Testis (tissue), 3 donors: ENCODE results near the gene KIAA2012. TPM values are rescaled to one million over a fixed set of nuclear protein-coding genes. Genes with fewer than 3 reads are reported as not detected.

ENCODE experiments used
- DNase-seq: peaks from one replicate; pipeline ENCODE4 v3.0.0-alpha.2; 2019
- H3K27ac ChIP-seq, 2 donors: fragments of 200-600 bp; sonication (generic); one replicate each; pipeline ENCODE4 v1.5.1; 2019
- H3K27me3 ChIP-seq: fragments of 200-600 bp; sonication (generic); one replicate; pipeline ENCODE4 v1.5.1; 2019
- H3K36me3 ChIP-seq: fragments of 200-600 bp; sonication (generic); one replicate; pipeline ENCODE4 v1.5.1; 2017; ENCODE audit warnings: low read depth; ENCODE audit errors: missing control alignments
- H3K4me1 ChIP-seq: fragments of 200-600 bp; sonication (generic); one replicate; pipeline ENCODE4 v1.5.1; 2019
- H3K4me3 ChIP-seq, 2 donors: fragments of 200-600 bp; sonication (generic); one replicate each; pipeline ENCODE4 v1.5.1; 2017 to 2019
- H3K9me3 ChIP-seq: fragments of 200-600 bp; sonication (generic); one replicate; pipeline ENCODE4 v1.5.1; 2017
- CTCF ChIP-seq, 3 experiments: fragments of 450-650 bp in 2 of 3; fragments of 200-600 bp in 1 of 3; sonication (generic) in 1 of 3; IDR thresholded peaks; one replicate each; pipeline ENCODE4 v1.5.1; 2016 to 2019; ENCODE audit warnings: antibody characterized with exemption in 3 of 3, mild to moderate bottlenecking in 2 of 3, moderate library complexity in 1 of 3
- POLR2A ChIP-seq: fragments of 450-650 bp; IDR thresholded peaks from one replicate; pipeline ENCODE4 v1.6.1; 2017; ENCODE audit warnings: antibody characterized with exemption, mild to moderate bottlenecking, moderate library complexity
- WGBS, 2 donors: methylation state at CpG; one replicate each; pipeline ENCODE4 v1.1.5; 2018; 5-methylcytosine and 5-hydroxymethylcytosine counted together
- intact Hi-C: fragments of 100-400 bp; cut with DNase I; formaldehyde crosslinking; loops from one replicate; pipeline ENCODE4 v1.15.1; 2023; ENCODE audit warnings: low total_unique reads
- polyA plus RNA-seq: library from polyadenylated mRNA; stranded (reverse); fragments of 350-450 nt; fragmentation: Illumina TruSeq; extraction: RNeasy Lipid Tissue Mini Kit (QIAGEN cat#74804); gene quantifications from one replicate; pipeline ENCODE4 v1.2.3, GENCODE V29; 2014; ENCODE audit warnings: low read depth, low replicate concordance; ENCODE audit not compliant: insufficient read depth
- total RNA-seq, 2 donors: library from RNA; depleted of rRNA; stranded (reverse); fragments of >200 nt; gene quantifications; one replicate each; pipeline ENCODE4 v1.2.3, GENCODE V29; 2016

Gene KIAA2012
- total and polyA plus RNA-seq, 3 donors from 2014 or later = 1.1 to 1.6 (median 1.3) TPM

DNA sequence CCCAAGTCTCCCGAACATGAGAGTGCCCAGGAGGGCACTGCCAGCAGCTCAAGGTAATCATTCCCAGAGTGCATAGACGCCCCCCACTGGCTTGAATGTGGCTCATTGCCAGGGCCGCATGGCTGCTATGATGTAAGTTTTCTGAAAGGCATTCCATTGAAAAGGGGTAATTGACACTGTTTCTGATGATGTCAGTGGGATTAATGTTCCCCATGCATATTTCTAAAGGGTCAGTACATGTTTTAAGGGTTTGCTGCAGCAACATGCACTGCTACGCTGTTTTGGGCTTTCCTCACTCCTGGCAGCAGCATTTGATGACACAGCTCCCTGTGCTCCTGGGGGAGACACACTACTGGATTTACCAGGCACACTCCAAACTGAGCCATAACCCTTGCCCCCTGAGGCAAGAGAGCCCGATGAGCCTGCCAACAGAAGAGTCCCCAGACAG is 36.7 kb downstream of the KIAA2012 start:
- Histone ChIP-seq H3K9me3 (no peaks in the 10 kb centered on the region), H3K27me3 (no peaks in the 10 kb centered on the region), H3K4me3 (no peak overlapping the region), H3K4me1 (no peaks in the 10 kb centered on the region), H3K27ac (no peak overlapping the region), H3K36me3 (no peaks in the 10 kb centered on the region)
- DNase-seq = peak; percentile 43
- no peak for TF ChIP-seq POLR2A
- no peak for TF ChIP-seq CTCF (IDR thresholded peaks at IDR 0.05)
- WGBS, 2 donors = 68 to 82% methylated on average over 4 to 5 of the region's 5 CpGs
- intact Hi-C loops = no loop called here

DNA sequence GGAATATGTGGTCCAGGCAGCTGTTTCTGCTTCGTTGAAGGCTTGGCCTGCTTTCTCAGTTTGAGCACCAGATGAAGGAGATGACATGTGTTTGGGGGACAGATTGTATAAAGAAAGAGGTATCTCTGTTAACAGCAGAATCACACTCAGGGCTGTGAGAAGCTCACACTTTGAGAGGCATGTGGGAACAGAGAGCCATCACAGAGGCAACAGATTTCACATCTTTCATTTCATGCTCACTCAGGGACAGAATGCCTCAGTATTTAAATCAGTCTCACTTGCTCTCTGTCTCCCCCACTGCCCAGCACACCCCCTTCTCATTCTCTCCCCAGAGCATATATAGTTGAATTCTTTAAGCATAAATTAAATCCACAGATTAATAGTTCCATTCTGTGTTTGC is 37.4 kb downstream of the KIAA2012 start:
- no peak for DNase-seq
- no peaks in the 10 kb centered on the region for H3K36me3 ChIP-seq
- no peaks in the 10 kb centered on the region for H3K9me3 ChIP-seq
- H3K27ac ChIP-seq = no peak overlapping the region
- H3K27me3 ChIP-seq = no peaks in the 10 kb centered on the region
- H3K4me3 ChIP-seq = no peak overlapping the region
- TF ChIP-seq POLR2A = no peak
- intact Hi-C loops = no loop called here
- WGBS, 2 donors = 78% methylated on average over 1 of the region's 1 CpG
- no peaks in the 10 kb centered on the region for H3K4me1 ChIP-seq

GRCh38 chr2:202112041-202112440 is 39.0 kb downstream of the KIAA2012 start:
- no peaks in the 10 kb centered on the region for H3K4me1 ChIP-seq
- TF ChIP-seq CTCF (IDR thresholded peaks at IDR 0.05) (no peak), POLR2A (no peak)
- 95 to 97% methylated on average over 7 of the region's 7 CpGs for WGBS, 2 donors
- no peaks in the 10 kb centered on the region for H3K36me3 ChIP-seq
- H3K27me3 ChIP-seq = no peaks in the 10 kb centered on the region
- intact Hi-C loops = no loop called here
- no peak overlapping the region for H3K27ac ChIP-seq
- H3K4me3 ChIP-seq = no peak overlapping the region
- no peaks in the 10 kb centered on the region for H3K9me3 ChIP-seq
- no peak for DNase-seq

DNA sequence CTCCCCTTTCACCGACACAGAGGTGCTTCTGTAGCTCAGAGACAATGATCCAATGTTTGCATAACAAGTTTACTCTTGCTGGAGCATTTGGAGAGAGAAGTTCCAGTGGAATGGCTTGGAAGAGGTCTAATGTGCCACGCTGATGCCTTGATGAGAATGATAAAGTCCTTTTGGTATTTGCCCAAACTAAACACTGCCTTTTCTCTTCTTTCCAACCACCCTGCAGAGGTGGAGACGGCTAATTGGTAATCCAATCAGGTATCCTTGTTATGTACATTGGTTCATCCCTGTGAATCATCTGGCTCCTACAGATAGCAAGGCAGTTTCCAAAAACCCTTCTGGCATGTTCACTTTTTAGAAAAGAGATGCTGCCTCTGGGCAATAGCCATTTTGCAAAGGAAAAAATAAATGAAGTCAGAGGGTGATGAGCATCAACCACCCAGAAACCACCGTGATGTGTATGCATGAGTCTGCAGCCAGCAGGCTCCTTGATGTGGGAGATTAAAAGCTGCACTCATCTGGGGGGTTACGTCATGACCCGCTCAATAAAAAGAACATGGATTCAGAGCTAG is 40.6 kb downstream of the KIAA2012 start:
- no peaks in the 10 kb centered on the region for H3K4me1 ChIP-seq
- no peak overlapping the region for H3K4me3 ChIP-seq
- DNase-seq = no peak
- no peak overlapping the region for H3K27ac ChIP-seq
- no peaks in the 10 kb centered on the region for H3K9me3 ChIP-seq
- intact Hi-C loops = no loop called here
- WGBS, 2 donors = 88 to 94% methylated on average over 6 of the region's 6 CpGs
- no peak for TF ChIP-seq POLR2A
- TF ChIP-seq CTCF (IDR thresholded peaks at IDR 0.05) = no peak
- H3K27me3 ChIP-seq = no peaks in the 10 kb centered on the region
- H3K36me3 ChIP-seq = no peaks in the 10 kb centered on the region

GRCh38 chr2:202114291-202114690 is 41.2 kb downstream of the KIAA2012 start:
- 94 to 97% methylated on average over 1 of the region's 1 CpG for WGBS, 2 donors
- intact Hi-C loops = no loop called here

More at GRCh38 chr2:202114291-202114690, 41.2 kb downstream of the KIAA2012 start:
- Histone ChIP-seq H3K4me1 (no peaks in the 10 kb centered on the region), H3K36me3 (no peaks in the 10 kb centered on the region), H3K27ac (no peak overlapping the region), H3K4me3 (no peak overlapping the region), H3K27me3 (no peaks in the 10 kb centered on the region), H3K9me3 (no peaks in the 10 kb centered on the region)
- DNase-seq = no peak
- no peak for TF ChIP-seq POLR2A
- no peak for TF ChIP-seq CTCF (IDR thresholded peaks at IDR 0.05)
